COLO668 (cell line): ENCODE results near the gene PTPRN2.

Source experiments
- DNase-seq: peaks from one replicate; lab custom pipeline; 2025; ENCODE audit not compliant: unreplicated experiment; lab: John Stamatoyannopoulos, UW

PTPRN2 gene

DNA sequence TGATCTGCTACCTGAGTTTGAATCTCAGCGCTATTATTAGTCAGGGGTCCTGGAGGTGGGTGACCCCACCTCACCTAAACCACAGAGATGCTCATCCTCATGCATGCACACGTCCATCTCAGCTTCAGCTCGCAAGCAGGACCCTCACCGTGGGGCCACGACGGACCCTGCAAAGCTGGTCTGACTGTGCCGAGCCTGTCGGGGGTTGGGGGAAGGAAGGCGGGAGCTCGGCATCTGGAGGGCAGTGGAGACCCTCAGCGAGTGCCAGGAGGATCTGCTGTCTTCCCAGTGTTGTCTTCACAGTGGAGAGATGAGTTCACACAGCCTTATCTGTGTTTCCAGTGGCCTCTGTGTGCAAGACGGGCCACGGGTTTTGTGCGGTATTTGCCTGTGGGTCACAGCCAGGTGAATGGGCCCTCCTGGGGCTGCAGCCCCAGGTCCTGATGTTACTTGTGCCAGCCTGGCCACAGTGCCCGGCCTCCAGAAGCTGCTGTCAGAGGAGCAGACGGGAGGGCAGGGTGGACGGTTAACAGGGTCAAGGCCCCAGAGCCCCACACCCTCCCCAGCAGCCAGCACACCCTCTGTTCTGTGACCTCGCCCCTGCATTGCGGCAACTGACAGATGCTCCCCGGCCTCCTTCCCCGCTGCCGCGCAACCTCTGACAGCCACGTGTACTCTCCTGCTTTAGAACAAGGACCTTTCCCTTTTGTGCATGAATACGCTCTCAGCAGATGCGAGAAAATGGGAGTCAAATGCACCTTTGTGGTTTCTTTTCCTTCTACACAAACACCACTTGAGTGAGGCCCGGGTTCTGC is 722.1 kb downstream of the PTPRN2 start:
- no peak for DNase-seq

- DNase-seq = no peak
Measured at GRCh38 chr7:157864911-157865310, 722.7 kb downstream of the PTPRN2 start.

- no peak for DNase-seq
Measured at GRCh38 chr7:157863906-157864810, 723.5 kb downstream of the PTPRN2 start.

GRCh38 chr7:157863176-157863575 is 724.4 kb downstream of the PTPRN2 start:
- DNase-seq = no peak

DNA sequence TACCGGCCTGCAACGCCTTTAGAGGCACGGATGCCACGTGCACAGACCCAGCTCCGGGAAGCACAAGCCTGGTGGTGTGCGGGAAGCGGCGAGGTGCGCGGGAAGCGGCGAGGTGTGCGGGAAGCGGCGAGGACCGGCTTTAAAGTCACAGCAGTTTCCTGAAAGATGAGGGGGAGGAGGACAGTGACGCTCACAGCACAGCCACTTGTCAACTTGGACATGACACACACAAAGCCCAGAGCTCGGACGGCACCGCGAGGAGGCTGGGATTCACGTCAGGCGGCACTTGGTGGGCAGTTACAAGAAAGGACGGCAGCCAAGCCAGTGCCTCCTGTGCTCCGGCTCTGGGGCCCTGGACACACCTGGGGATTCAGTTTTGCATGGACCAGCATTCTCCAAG is 724.9 kb downstream of the PTPRN2 start:
- DNase-seq = no peak

DNA sequence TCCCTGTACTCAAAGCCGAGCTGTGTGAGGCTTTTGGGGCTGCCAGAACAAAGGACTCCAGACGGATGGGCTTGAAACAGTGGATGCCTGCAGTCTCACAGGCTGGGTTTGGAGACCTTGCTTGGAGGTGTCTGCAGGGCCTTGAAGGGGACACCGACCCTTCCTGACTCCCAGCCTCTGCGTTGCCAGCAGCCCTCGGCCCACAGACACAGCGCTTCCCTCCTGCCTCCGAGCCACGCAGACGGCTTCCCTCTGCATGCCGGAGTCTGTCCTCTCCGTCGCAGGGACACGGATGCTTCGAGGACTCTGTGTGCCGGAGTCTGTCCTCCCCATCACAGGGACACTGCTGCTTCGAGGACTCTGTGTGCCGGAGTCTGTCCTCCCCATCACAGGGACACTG is 726.1 kb downstream of the PTPRN2 start:
- no peak for DNase-seq

DNA sequence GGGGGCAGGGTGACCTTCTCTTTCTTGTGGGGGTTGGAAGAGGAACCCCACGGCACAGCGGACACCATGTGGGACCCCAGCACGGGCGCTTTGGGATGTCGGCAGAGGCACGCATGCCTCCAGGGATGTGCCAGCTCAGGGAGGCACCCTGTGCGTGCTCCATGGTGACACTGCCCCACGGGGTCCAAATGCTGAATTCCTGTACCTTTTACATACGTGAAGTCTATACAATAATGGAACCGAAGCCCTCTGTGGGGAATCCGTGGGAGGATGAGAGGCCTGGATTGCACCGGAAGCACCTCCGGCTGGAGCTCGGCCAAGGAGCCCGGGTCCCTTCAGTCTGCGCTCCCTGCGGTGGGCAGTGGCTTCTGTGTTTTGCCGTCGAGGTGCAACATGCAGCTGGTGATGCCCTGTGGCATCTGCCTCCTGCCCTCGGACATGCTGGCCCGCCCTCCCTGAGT is 726.6 kb downstream of the PTPRN2 start:
- DNase-seq = no peak

- no peak for DNase-seq
Measured at GRCh38 chr7:157860406-157860805, 727.2 kb downstream of the PTPRN2 start.

- no peak for DNase-seq
Measured at GRCh38 chr7:157859915-157860314, 727.7 kb downstream of the PTPRN2 start.

DNA sequence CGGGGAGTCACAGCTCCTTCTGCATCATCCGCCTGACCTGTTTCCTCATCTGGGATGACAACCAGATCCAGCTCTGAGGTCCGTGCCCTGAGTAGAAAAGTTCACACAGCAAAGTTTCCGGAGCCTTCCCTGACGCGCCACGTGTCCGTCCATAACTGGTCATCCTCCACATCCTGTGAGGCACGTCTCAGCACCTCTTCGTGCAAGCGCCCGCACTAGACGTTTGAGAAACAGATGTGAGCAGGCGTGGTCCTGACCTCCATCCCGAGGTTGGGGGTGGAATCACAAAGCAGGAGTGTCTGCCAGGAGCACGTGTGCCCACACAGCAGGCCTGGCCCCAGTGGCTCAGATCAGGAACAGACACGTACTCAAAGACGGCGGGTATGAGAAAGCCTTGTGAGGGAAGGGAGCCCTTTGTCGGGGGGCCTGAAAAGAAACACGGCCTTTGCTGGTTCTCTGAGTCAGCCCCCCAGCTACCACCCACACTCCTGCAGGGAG is 730.0 kb downstream of the PTPRN2 start:
- no peak for DNase-seq

GRCh38 chr7:157856873-157857577 is 730.6 kb downstream of the PTPRN2 start:
- DNase-seq = no peak

- DNase-seq = no peak
Measured at GRCh38 chr7:157855452-157856213, 732.0 kb downstream of the PTPRN2 start.

GRCh38 chr7:157855016-157855415 is 732.6 kb downstream of the PTPRN2 start:
- DNase-seq = no peak

- DNase-seq = no peak
Measured at GRCh38 chr7:157854066-157854891, 733.3 kb downstream of the PTPRN2 start.

DNA sequence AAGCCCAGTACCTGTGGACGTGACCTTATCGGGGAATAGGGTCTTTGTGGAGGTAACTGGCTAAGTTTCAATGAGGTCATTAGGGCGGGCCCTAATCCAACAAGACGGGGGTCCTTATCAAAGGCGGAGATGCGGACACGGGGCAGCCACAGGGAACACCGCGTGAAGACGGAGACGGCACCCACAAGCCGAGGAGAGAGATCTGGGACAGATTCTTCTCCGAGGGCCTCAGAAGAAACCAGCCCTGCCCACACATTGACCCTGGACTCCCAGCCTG is 733.9 kb downstream of the PTPRN2 start:
- no peak for DNase-seq

- DNase-seq = no peak
Measured at GRCh38 chr7:157853076-157853788, 734.4 kb downstream of the PTPRN2 start.

DNA sequence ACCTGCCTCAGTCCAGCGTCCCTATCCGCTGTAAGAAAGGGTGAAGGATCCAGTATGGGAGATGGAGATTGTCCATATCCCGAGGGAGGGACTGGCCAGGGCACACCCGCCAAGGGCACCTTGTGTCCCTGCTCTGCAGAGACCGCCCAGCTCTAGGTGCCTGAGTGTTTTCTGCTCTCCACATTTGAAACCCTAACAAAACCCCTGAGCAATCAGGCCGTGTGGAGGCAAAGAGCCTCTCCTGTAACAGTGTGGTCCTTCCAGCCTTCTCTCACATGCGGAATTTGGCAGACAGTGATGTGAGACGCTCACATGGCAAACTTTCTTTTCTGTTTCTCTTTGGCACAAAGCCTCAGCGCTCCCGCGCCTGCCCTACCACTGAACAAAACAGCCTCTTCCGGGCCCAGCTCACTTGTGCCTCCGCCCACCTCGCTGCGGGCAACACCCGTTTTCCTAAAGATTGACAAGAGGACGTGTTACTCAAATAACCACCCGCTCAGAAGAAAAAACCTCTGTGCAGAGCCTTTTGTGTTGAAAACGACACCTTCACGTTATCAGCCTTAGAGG is 736.0 kb downstream of the PTPRN2 start:
- DNase-seq = no peak

- no peak for DNase-seq
Measured at GRCh38 chr7:157850481-157851444, 736.9 kb downstream of the PTPRN2 start.
